ENCODE measurements around the gene LSS.
"Not testable (repeated sequence)": the region's sequence is repeated elsewhere in the genome, so short reads cannot be mapped to it uniquely, and the experiment has no call there.

The LSS gene

GRCh38 chr21:46184625-46185555 lies 43.7 kb downstream of the LSS start:
- peak; percentile 86 for DNase-seq

- DNase-seq: peak; percentile 73
These were observed 44.5 kb downstream of the LSS start, which contains the start of gene SPATC1L for GRCh38 chr21:46183910-46184624. Gene SPATC1L, minus strand, starts transcription at chr21:46184459. Its CDS starts 1,643 bp downstream, at chr21:46182816.

- not testable (repeated sequence) for DNase-seq
These were observed 45.2 kb downstream of the LSS start for GRCh38 chr21:46183337-46183909.

- DNase-seq: no peak
These were observed 45.8 kb downstream of the LSS start for GRCh38 chr21:46182548-46183336.

DNA sequence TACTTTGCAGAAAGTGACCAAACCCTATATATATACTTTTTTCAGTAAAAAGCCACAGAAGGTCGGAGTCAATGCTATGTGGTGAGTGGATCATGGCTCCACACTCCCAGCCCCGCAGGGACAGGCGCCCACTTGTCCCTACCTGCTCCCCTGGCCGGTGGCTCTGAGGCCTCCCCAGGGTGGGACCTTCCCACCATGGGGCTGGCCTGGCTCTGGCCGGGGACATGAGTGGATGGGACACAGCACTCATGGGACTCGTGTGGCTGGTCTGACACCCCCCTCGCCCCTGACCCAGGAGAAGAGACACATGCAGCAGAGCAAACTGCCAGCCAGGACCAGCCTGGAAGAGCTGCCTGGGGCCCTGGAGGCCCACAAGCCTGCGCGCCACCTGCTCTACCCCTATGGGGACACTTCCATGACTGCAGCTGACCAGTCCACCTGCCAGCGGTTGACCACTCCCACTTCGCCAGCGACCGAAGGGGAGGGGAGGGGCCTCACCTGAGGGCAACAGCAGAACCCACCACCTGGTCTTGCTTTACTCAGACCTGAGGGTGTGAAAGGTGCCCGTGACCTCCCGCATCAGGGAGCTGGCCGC lies 46.5 kb downstream of the LSS start:
- no peak for DNase-seq

GRCh38 chr21:46181436-46181835 lies 47.1 kb downstream of the LSS start:
- DNase-seq: no peak

- DNase-seq: no peak
These were observed 47.7 kb downstream of the LSS start for GRCh38 chr21:46180778-46181391.

GRCh38 chr21:46180079-46180722 lies 48.4 kb downstream of the LSS start:
- DNase-seq: no peak

DNA sequence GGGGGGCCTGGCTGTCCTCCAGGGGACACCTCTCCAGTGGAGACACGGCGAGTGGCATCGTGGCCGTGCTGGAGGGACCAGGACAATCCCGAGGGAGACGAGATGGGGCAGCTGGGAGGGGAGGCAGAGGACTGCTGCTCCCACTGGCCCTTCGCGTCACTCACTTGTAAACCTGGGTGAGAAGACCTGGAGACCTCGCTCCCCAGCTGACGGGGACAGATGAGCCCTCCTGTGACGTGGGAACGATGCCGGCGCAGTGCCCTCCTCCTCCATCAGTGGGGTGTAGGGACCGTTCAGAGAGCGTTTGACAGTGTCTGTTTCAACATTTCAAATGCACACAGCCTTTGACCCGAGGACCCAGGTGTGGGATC lies 48.9 kb downstream of the LSS start:
- no peak for DNase-seq

DNA sequence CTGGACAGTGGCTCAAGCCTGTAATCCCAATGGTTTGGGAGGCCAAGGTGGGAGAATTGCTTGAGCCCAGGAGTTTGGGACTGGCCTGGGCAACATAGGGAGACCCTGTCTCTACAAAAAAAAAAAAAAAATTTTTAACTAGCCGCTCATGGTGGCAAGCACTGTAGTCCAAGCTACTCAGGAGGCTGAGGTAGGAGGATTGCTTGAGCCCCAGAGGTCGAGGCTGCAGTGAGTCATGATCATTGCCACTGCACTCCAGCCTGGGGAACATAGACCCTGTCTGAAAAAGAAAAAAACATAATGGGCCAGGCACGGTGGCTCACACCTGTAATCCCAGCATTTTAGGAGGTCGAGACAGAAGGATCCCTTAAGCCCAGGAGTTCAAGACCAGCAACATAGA lies 49.6 kb downstream of the LSS start:
- DNase-seq: no peak

- DNase-seq: not testable (repeated sequence)
These were observed 52.0 kb downstream of the LSS start for GRCh38 chr21:46176443-46177129.

GRCh38 chr21:46173573-46173972 lies 55.0 kb downstream of the LSS start:
- DNase-seq: peak; percentile 35

- DNase-seq: peak; percentile 26
These were observed 55.6 kb downstream of the LSS start for GRCh38 chr21:46172863-46173528.

- peak; percentile 15 for DNase-seq
These were observed 56.3 kb downstream of the LSS start for GRCh38 chr21:46171996-46172862.

GRCh38 chr21:46171585-46171984 lies 57.0 kb downstream of the LSS start:
- peak; percentile 6 for DNase-seq

DNA sequence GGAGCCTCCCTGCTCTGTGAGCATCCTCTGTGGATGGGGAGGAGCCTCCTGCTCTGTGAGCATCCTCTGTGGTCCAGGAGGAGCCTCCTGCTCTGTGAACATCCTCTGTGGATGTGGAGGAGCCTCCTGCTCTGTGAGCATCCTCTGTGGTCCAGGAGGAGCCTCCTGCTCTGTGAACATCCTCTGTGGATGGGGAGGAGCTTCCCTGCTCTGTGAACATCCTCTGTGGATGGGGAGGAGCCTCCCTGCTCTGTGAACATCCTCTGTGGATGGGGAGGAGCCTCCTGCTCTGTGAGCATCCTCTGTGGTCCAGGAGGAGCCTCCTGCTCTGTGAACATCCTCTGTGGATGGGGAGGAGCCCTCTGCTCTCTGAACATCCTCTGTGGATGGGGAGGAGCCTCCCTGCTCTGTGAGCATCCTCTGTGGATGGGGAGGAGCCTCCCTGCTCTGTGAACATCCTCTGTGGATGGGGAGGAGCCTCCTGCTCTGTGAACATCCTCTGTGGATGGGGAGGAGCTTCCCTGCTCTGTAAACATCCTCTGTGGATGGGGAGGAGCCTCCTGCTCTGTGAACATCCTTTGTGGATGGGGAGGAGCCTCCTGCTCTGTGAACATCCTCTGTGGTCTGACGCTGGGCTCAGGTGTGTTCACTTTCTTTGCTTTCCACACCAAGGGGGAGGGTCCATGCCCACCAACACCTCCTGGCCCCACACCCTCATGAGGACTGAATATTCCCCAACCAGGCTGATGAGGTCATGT lies 58.0 kb downstream of the LSS start:
- peak; percentile 22 for DNase-seq

GRCh38 chr21:46168659-46169386 lies 59.8 kb downstream of the LSS start:
- peak; percentile 33 for DNase-seq

DNA sequence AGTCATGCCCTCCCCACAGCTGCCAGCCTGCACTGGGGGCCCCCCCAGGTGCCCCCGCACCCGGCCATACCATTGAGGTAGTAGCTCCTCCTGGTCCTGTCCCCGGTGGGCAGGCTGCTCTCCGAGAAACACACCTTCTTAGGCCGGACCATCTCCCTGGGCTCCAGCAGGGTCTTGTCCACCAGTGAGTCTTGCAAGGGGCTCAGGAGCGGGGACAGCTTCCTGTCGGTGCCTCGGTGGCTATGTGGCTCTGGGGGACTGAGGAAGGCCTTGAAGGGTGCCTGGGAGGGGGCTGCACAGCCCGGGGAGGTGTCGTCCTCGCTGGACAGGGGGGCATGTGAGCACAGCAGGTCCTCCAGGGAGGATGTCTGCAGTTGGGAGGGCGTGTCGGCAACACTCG lies 60.3 kb downstream of the LSS start:
- peak; percentile 40 for DNase-seq
